ENCODE measurements around the gene HPSE. TPM values are rescaled to one million over a fixed set of nuclear protein-coding genes. Genes with fewer than 3 reads are reported as not detected.

The HPSE gene
- total RNA-seq, 2 donors from 2014 or later = 0.52 to 0.99 TPM

- no peak overlapping the region for H3K4me3 ChIP-seq
- H3K9me3 ChIP-seq = no peaks in the 10 kb centered on the region
- no peak for TF ChIP-seq POLR2A (IDR thresholded peaks at IDR 0.05)
- TF ChIP-seq CTCF (IDR thresholded peaks at IDR 0.05) = no peak
- no peak overlapping the region for H3K27ac ChIP-seq
- H3K36me3 ChIP-seq (replicated peaks in 1 of 2; ENCODE audit: insufficient read depth in 1 of 2, low read depth in 2 of 2) = no peaks in the 10 kb centered on the region
- no peak for DNase-seq
- intact Hi-C loops (cut with DNase I) = no loop called here
- H3K27me3 ChIP-seq = no peaks in the 10 kb centered on the region
- 49 to 64% methylated on average over 1 to 2 of the region's 2 CpGs for WGBS, 2 donors
- no peak for ATAC-seq
- H3K4me1 ChIP-seq = no peaks in the 10 kb centered on the region
Observed at GRCh38 chr4:83340692-83341343, 6.2 kb upstream of the HPSE start.

- peaks cover 8% of the 10 kb centered on the region for H3K4me1 ChIP-seq
- 74 to 82% methylated on average over 6 of the region's 6 CpGs for WGBS, 2 donors
- no peak for ATAC-seq
- peaks cover 0 to 5% of the 10 kb centered on the region in 2 donors for H3K27me3 ChIP-seq
- intact Hi-C loops (cut with DNase I) = no loop called here
- no peak overlapping the region for H3K27ac ChIP-seq
- DNase-seq = no peak
- TF ChIP-seq CTCF (IDR thresholded peaks at IDR 0.05) = no peak
- no peak for TF ChIP-seq POLR2A (IDR thresholded peaks at IDR 0.05)
- H3K4me3 ChIP-seq = no peak overlapping the region
- H3K36me3 ChIP-seq (replicated peaks in 1 of 2; ENCODE audit: insufficient read depth in 1 of 2, low read depth in 2 of 2) = no peaks in the 10 kb centered on the region
- no peaks in the 10 kb centered on the region for H3K9me3 ChIP-seq
Observed at GRCh38 chr4:83339573-83339972, 4.9 kb upstream of the HPSE start.

GRCh38 chr4:83335701-83336100 is 1.1 kb upstream of the HPSE start:
- Histone ChIP-seq H3K27ac (no peak overlapping the region), H3K27me3 (peaks cover 0 to 6% of the 10 kb centered on the region in 2 donors), H3K36me3 (replicated peaks in 1 of 2; ENCODE audit: insufficient read depth in 1 of 2, low read depth in 2 of 2) (no peaks in the 10 kb centered on the region), H3K9me3 (no peaks in the 10 kb centered on the region), H3K4me1 (peaks cover 12% of the 10 kb centered on the region), H3K4me3 (no peak overlapping the region)
- WGBS, 2 donors = 33 to 36% methylated on average over 6 of the region's 6 CpGs
- ATAC-seq (no peak), DNase-seq (peak in 1 of 4 donors; percentile 13)
- no peak for TF ChIP-seq POLR2A (IDR thresholded peaks at IDR 0.05)
- no peak for TF ChIP-seq CTCF (IDR thresholded peaks at IDR 0.05)
- intact Hi-C loops (cut with DNase I) = no loop called here

- DNase-seq (no peak), ATAC-seq (no peak)
- H3K27me3 ChIP-seq = peaks cover 0 to 6% of the 10 kb centered on the region in 2 donors
- no peak overlapping the region for H3K4me3 ChIP-seq
- peaks cover 12% of the 10 kb centered on the region for H3K4me1 ChIP-seq
- TF ChIP-seq POLR2A (IDR thresholded peaks at IDR 0.05) (no peak), CTCF (IDR thresholded peaks at IDR 0.05) (no peak)
- no peaks in the 10 kb centered on the region for H3K9me3 ChIP-seq
- WGBS, 2 donors = 67 to 91% methylated on average over 3 of the region's 3 CpGs
- no peak overlapping the region for H3K27ac ChIP-seq
- intact Hi-C loops (cut with DNase I) = no loop called here
- no peaks in the 10 kb centered on the region for H3K36me3 ChIP-seq (replicated peaks in 1 of 2; ENCODE audit: insufficient read depth in 1 of 2, low read depth in 2 of 2)
Observed at GRCh38 chr4:83331956-83332355, 2.7 kb downstream of the HPSE start.

GRCh38 chr4:83329521-83330110 is 5.0 kb downstream of the HPSE start:
- Histone ChIP-seq H3K27ac (no peak overlapping the region), H3K9me3 (no peaks in the 10 kb centered on the region), H3K4me3 (no peak overlapping the region), H3K4me1 (peaks cover 10% of the 10 kb centered on the region), H3K36me3 (replicated peaks in 1 of 2; ENCODE audit: insufficient read depth in 1 of 2, low read depth in 2 of 2) (no peaks in the 10 kb centered on the region), H3K27me3 (peaks cover 0 to 2% of the 10 kb centered on the region in 2 donors)
- TF ChIP-seq POLR2A (IDR thresholded peaks at IDR 0.05) (no peak), CTCF (IDR thresholded peaks at IDR 0.05) (no peak)
- ATAC-seq = no peak
- intact Hi-C loops (cut with DNase I) = no loop called here
- DNase-seq = peak in 1 of 4 donors; percentile 20
- 88 to 94% methylated on average over 5 of the region's 5 CpGs for WGBS, 2 donors

Measured in body of pancreas (tissue), 4 donors.